ENCODE data around the gene MSI2. TPM values are rescaled to one million over a fixed set of nuclear protein-coding genes. Genes with fewer than 3 reads are reported as not detected.
A peak's percentile ranks its signal among the peaks of the same experiment; 100 is the strongest.

MSI2 gene
- total RNA-seq, 1 donor from 2014 or later: 144 TPM

- TF ChIP-seq, protein P1, sequence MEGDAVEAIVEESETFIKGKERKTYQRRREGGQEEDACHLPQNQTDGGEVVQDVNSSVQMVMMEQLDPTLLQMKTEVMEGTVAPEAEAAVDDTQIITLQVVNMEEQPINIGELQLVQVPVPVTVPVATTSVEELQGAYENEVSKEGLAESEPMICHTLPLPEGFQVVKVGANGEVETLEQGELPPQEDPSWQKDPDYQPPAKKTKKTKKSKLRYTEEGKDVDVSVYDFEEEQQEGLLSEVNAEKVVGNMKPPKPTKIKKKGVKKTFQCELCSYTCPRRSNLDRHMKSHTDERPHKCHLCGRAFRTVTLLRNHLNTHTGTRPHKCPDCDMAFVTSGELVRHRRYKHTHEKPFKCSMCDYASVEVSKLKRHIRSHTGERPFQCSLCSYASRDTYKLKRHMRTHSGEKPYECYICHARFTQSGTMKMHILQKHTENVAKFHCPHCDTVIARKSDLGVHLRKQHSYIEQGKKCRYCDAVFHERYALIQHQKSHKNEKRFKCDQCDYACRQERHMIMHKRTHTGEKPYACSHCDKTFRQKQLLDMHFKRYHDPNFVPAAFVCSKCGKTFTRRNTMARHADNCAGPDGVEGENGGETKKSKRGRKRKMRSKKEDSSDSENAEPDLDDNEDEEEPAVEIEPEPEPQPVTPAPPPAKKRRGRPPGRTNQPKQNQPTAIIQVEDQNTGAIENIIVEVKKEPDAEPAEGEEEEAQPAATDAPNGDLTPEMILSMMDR (IDR thresholded peaks at IDR 0.05; ENCODE audit: unreplicated experiment): no peak
- H3K4me3 Mint-ChIP-seq: peak overlapping the region; percentile 5
These were observed 297.2 kb downstream of the MSI2 start for GRCh38 chr17:57553526-57553925.

GRCh38 chr17:57553991-57554825 is 297.9 kb downstream of the MSI2 start:
- no peak for DNase-seq (ENCODE audit: low spot score in 2 of 2, unreplicated experiment in 2 of 2)
- no peak overlapping the region for H3K4me3 Mint-ChIP-seq
- H3K27ac Mint-ChIP-seq: peak overlapping the region; percentile 78
- TF ChIP-seq, protein P1 (IDR thresholded peaks at IDR 0.05; ENCODE audit: unreplicated experiment): no peak
- H3K9me3 Mint-ChIP-seq: no peaks in the 10 kb centered on the region
- H3K4me1 Mint-ChIP-seq: peaks cover 59% of the 10 kb centered on the region
- no peaks in the 10 kb centered on the region for H3K36me3 Mint-ChIP-seq
- peaks cover 2% of the 10 kb centered on the region for H3K27me3 Mint-ChIP-seq (ENCODE audit: low read depth)

More at GRCh38 chr17:57553526-57553925, 297.2 kb downstream of the MSI2 start:
- peak overlapping the region; percentile 78 for H3K27ac Mint-ChIP-seq
- no peaks in the 10 kb centered on the region for H3K36me3 Mint-ChIP-seq
- H3K27me3 Mint-ChIP-seq (ENCODE audit: low read depth): peaks cover 2% of the 10 kb centered on the region
- DNase-seq (ENCODE audit: low spot score in 2 of 2, unreplicated experiment in 2 of 2): no peak
- H3K9me3 Mint-ChIP-seq: no peaks in the 10 kb centered on the region
- peaks cover 58% of the 10 kb centered on the region for H3K4me1 Mint-ChIP-seq

- H3K36me3 Mint-ChIP-seq: no peaks in the 10 kb centered on the region
- H3K9me3 Mint-ChIP-seq: no peaks in the 10 kb centered on the region
- no peaks in the 10 kb centered on the region for H3K27me3 Mint-ChIP-seq (ENCODE audit: low read depth)
- DNase-seq (ENCODE audit: low spot score in 2 of 2, unreplicated experiment in 2 of 2): no peak
- H3K4me1 Mint-ChIP-seq: peaks cover 62% of the 10 kb centered on the region
- TF ChIP-seq, protein P1 (IDR thresholded peaks at IDR 0.05; ENCODE audit: unreplicated experiment): no peak
- no peak overlapping the region for H3K4me3 Mint-ChIP-seq
- H3K27ac Mint-ChIP-seq: no peak overlapping the region
These were observed 298.7 kb downstream of the MSI2 start for GRCh38 chr17:57554826-57555635.

DNA sequence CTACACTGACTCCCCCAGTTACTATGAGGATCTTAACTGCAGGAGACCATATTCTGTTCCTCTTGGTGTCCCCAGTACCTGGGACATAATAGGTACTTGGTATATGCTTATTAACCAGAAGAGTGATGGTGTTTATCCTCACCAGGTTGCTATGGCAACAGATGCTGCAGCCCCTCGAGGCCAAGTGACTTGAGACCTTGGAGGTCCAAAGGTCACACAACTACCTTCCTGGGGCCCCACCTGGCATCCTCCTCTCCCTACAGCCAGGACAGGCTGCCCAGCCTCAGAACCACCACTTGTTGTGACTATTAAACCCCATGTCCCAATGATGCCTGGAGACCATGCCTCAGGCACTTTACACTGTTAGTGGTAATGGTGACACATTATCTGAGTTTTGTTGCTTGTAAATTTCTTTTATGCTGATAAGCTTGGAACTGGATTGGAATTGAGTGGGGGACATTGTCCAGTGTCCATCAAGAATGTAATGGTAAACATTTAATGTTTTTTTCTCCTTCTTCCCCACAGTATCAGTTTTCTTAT is 299.4 kb downstream of the MSI2 start:
- no peak for DNase-seq (ENCODE audit: low spot score in 2 of 2, unreplicated experiment in 2 of 2)
- Mint-ChIP-seq H3K4me1 (peaks cover 67% of the 10 kb centered on the region), H3K9me3 (no peaks in the 10 kb centered on the region), H3K36me3 (no peaks in the 10 kb centered on the region), H3K27me3 (ENCODE audit: low read depth) (no peaks in the 10 kb centered on the region), H3K4me3 (no peak overlapping the region), H3K27ac (no peak overlapping the region)
- TF ChIP-seq, protein P1 (IDR thresholded peaks at IDR 0.05; ENCODE audit: unreplicated experiment): no peak

DNA sequence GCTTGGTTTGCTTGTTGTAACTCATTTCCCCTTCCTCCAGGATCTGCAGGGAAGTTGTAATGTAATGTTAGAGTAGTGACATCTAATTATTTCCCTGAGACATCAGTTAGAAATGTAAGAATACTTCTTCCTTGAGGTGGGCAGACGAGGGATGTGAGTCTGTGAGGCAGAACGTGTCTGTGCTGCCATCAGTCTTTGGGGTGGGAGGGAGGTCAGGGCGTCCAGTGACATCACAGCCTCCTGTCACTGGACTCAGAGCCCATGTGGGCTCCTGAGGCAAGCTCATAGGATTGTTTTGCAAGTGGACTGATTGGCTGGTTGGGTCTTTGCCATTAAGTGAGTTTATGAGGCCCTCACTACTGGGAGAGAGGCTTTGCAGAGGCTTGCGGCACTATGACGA is 300.0 kb downstream of the MSI2 start:
- Mint-ChIP-seq H3K4me3 (no peak overlapping the region), H3K36me3 (peaks cover 2% of the 10 kb centered on the region), H3K27ac (no peak overlapping the region), H3K27me3 (ENCODE audit: low read depth) (no peaks in the 10 kb centered on the region), H3K9me3 (no peaks in the 10 kb centered on the region), H3K4me1 (peaks cover 67% of the 10 kb centered on the region)
- no peak for DNase-seq (ENCODE audit: low spot score in 2 of 2, unreplicated experiment in 2 of 2)
- TF ChIP-seq, protein P1 (IDR thresholded peaks at IDR 0.05; ENCODE audit: unreplicated experiment): no peak

Measured in mesothelial cell of epicardium (in vitro differentiated cells).